Hematopoietic multipotent progenitor cell treated with erythropoietin and hydrocortisone succinate and interleukin-3 and kit ligand, for 8 days (in vitro differentiated cells): ENCODE data around the gene AMPD2.
"Not testable (repeated sequence)": the region's sequence is repeated elsewhere in the genome, so short reads cannot be mapped to it uniquely, and the experiment has no call there.

ENCODE experiments used
- DNase-seq: peaks from one replicate; pipeline ENCODE4 v3.0.0-alpha.2; 2015

Gene AMPD2

GRCh38 chr1:109653306-109653705 lies 33.7 kb downstream of the AMPD2 start:
- DNase-seq = no peak

DNA sequence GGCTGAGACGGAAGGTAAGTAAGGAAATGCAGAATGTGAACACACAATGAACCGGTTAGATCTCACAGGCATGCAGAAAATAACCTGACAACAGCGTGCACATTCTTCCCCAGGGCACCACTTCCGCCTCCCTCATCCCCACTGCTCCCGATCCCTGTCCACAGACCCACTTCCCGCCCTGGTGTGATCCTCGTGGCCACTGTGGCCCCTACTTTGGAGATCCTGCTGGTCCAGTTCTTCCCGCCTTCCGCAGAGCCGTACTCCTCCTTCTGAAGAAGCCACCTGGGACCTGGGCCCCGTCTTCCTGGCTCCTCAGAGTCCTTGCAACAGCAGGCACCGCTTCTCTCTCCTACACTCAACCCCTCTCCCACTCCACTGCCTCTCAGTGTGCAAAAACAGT lies 34.9 kb downstream of the AMPD2 start:
- DNase-seq = no peak

- DNase-seq = peak; percentile 72
These were observed 36.2 kb downstream of the AMPD2 start, which contains the start of gene GSTM4 for GRCh38 chr1:109655615-109656519. TSS of gene GSTM4 (plus strand) at chr1:109656099. CDS start at chr1:109656390, 291 bp downstream.

GRCh38 chr1:109657395-109657794 lies 37.8 kb downstream of the AMPD2 start:
- DNase-seq = no peak

DNA sequence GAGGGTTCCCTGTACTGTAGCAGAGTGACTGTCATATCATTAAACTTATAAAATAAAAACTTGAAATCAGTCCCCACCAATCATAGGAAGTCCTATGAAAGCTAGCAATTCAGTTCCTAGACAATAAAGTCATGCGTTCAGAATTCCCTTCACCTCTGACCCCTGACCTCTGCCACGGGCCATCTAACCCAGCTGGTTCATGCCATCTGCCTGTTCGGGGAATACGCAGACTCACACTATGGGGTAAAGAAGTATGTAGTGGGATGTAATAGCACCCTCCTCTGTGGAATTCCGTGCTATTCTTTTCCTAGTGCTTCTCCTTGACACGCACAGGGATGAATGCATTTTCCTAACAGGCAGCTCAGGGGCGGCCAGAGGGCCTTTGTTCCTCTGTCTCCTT lies 38.3 kb downstream of the AMPD2 start:
- DNase-seq = no peak

DNA sequence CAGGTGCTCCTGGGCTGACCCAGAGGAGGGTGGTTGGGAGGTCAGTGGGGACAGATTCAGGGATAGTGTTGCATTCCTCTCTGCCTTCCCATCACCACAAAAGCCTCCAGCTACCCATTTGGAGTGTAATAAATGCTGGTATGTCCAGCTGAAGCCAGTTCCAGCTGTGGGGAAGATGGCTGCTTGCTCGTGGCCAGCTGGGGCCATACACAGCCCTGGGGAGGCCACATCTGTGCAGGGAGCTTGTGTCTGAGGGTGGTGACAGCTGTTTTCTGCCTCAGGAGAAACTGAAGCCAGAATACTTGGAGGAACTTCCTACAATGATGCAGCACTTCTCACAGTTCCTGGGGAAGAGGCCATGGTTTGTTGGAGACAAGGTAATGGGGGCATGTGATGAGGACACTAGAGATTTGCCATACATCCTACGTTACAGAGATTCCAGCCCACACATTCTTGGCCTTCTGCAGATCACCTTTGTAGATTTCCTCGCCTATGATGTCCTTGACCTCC lies 39.0 kb downstream of the AMPD2 start:
- no peak for DNase-seq

DNA sequence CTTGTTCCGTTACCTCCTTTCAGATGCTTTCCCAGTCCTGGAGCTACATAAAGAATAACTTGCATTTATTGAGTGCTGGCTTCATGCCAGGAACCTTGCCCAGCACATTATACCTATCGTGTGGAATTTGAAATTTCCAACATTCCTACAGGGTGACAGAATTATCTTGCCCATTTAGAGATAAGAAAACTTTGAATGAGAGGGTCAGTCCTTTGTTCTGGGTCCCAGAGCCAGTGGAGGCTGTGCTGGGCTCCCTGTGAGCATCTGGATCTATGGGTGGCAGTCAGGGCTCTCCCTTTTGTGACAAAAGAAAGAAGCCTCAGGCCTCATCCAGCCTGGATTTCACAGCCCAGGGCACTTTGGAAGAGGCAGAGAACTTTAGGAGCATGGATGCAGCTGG lies 39.5 kb downstream of the AMPD2 start:
- DNase-seq = no peak

DNA sequence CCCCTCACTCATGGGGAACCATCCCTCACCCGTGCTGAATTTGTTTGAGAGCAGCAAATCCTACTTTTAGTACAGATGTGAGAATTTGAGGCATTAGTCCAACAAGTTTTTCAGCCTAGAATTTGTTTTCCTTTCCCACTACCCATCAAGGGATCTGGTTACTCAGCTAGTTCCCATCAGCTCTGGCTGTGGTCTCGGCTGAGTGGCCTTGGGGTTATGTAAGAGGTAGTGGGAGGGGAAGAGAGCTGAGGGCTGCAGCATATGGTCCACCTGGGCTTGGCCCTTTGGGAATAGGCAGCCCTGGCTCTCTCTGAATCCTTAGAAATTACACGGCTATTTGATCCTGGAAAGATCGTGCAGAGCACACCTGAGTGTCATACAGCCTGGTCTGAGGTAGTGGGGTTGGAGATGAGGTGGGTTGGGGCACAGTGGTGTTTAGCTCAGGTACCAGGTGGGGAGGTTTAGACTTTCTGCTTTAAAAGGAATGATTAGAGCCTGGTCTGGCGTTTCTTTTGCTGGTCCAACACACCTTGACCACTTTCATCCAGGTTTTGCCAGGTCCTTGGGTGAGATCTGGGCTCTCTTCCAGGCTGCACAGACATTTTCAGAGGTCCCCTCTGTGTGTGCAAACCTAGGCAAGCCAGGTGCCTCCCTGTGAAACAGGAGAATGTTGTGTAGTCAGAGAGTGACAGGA lies 40.5 kb downstream of the AMPD2 start:
- no peak for DNase-seq

GRCh38 chr1:109660691-109661026 lies 41.0 kb downstream of the AMPD2 start:
- not testable (repeated sequence) for DNase-seq

DNA sequence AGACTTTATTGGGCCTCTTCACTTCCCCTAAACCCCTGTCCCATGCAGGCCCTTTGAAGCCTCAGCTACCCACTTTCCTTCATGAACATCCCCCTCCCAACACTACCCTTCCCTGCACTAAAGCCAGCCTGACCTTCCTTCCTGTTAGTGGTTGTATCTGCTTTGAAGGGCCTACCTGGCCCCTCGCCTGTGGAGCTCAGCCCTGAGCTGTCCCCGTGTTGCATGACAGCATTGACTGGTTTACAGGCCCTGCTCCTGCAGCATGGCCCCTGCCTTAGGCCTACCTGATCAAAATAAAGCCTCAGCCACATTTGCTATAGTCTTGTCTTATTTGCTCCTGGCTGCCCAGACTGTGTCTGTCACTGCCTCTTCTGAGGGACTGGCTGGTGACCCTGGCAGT lies 41.8 kb downstream of the AMPD2 start:
- no peak for DNase-seq

- no peak for DNase-seq
These were observed 45.0 kb downstream of the AMPD2 start for GRCh38 chr1:109664671-109665070.

DNA sequence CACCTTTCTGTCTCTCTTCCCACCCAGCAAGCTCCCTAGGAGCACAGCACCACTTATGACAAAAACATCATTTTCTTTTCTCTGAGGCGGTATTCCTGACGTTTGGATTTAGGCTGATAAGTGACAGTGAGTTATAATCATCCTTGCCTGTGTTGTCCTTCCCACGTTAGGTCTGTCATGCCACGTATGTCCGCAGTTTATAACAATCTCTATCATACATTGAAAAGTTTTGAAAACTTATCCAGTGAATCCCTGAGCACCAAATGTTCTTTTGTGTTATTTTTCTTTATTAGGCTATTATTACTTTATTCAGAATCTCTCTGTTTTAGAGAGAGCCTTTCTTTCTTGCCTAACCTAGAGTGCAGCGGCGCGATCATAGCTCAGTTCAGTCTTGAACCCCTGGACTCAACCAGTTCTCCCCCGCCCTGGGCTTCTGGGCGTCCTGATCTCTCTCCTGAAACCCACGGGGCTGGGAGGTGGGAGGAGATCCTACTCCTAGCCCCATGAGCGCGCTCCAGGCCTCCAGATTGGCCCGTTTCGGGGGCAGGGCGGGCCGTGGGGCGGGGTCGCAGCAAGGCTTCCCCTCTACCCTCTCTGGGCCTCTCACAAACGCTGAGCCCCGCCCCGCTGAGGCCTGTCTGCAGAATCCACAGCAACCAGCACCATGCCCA lies 48.0 kb downstream of the AMPD2 start, which contains the start of gene GSTM2:
Gene GSTM2, plus strand, starts transcription at position 606 of the 671 bp plus-strand sequence. Its CDS starts 59 bp downstream, at position 665.
- DNase-seq = peak; percentile 90

GRCh38 chr1:109668123-109668775 lies 48.6 kb downstream of the AMPD2 start:
- DNase-seq = no peak

DNA sequence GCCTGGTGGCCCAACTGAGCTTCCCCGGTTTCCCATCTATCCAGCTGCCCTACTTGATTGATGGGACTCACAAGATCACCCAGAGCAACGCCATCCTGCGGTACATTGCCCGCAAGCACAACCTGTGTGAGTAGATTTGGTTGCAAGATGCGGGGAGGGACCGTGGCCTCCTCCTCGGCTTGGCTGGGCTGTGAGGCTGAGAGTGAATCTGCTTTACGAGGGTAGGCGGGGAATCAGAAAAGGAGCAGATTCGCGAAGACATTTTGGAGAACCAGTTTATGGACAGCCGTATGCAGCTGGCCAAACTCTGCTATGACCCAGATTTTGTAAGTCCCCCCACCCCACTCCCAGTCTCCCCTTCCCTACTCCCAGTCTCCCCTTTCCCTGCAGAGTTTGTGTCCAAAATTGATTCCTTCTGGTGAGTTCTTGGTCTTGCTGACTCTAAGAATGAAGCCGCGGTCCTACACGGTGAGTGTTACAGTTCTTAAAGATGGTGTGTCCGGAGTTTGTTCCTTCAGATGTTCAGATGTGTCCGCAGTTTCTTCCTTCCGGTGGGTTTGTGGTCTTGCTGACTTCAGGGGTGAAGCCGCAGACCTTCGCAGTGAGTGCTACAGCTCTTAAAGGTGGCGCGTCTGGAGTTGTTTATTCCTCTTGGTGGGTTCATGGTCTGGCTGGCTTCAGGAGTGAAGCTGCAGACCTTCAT lies 49.8 kb downstream of the AMPD2 start:
- DNase-seq = no peak

DNA sequence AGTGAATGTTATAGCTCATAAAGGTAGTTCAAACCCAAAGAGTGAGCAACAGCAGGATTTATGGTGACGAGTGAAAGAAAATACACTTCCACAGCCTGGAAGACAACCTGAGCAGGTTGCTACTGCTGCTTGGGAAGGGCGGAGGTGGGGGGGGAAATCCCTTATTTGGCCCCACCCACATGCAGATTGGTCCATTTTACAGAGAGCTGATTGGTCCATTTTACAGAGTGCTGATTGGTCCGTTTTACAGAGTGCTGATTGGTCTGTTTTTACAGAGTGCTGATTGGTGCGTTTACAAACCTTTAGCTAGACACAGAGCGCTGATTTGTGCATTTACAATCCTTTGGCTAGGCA lies 50.3 kb downstream of the AMPD2 start:
- DNase-seq = not testable (repeated sequence)

GRCh38 chr1:109671067-109671466 lies 51.4 kb downstream of the AMPD2 start:
- no peak for DNase-seq

DNA sequence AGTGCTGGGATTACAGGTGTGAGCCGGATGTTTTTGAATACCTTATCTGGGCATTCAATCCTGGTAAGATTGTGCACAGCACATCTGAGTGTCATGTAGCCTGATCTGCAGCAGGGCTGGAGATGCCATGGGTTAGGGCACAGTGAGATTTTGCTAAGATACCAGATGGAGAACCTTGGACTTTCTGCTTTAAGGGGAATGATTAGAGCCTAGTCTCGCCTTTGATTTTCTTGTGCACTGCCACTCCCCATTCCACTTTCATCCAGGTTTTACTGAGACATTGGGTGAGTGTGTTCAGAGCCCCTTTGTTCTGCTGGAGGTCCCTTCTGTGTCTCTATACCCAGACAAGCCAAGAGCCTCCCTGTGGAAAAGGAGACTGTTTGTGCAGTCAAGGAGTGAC lies 54.2 kb downstream of the AMPD2 start:
- not testable (repeated sequence) for DNase-seq

GRCh38 chr1:109676683-109677381 lies 57.2 kb downstream of the AMPD2 start:
- not testable (repeated sequence) for DNase-seq

GRCh38 chr1:109677459-109677858 lies 57.8 kb downstream of the AMPD2 start:
- DNase-seq = no peak

DNA sequence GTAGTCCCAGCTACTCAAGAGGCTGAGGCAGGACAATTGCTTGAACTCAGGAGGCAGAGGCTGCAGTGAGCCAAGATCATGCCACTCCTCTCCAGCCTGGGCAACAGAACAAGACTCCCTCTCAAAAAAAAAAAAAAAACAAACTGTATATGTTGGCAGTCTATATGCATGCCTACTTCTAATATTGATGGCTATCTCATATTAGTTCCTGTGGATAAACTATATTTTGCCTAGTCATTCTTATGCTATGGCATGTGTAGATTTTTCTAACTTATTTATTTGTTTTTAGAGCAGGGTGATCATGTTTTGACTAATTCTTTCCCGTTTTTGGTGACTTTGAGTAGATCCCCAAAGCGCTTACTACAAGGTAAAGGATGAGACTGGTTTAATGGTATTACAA lies 59.0 kb downstream of the AMPD2 start:
- not testable (repeated sequence) for DNase-seq
